Inflammatory macrophage (primary cell): ENCODE results near the gene MSANTD2.
A peak's percentile ranks its signal among the peaks of the same experiment; 100 is the strongest.

Experiments used
- DNase-seq, 2 donors: peaks; one replicate each; pipeline ENCODE4 v3.0.0-alpha.2; 2020 to 2022

MSANTD2 gene

DNA sequence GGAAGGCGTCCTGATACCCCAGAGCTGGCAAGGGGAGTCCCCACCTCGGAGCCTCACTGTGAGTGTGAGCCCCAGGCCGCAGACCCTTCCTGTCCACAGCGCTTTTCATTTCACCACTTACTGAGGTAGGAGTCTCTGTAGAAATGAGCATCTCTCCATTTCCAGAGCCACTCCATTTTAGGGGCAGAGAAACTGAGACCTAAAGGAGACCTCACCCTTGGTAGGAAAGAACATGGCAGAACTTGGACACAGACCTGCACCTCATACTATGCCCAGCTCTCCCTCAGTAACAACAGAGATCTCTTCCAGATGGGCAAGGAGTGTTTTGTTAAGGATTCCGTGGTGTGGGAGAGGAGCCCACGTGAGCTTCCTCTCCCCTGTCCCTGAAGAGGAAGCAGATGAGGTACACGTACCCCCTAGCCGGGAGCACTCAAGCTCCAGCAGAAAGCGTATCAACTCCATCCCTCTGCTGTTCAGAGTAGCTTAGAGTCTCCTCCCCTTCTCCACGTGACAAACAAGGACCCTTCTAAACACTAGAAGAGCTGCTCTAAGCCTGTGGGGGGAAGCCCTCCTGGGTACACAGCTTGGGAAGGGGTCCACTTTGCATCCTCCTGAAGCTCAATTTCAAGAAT lies 47.6 kb downstream of the MSANTD2 start:
- DNase-seq, result peak; percentile 27 to 48

DNA sequence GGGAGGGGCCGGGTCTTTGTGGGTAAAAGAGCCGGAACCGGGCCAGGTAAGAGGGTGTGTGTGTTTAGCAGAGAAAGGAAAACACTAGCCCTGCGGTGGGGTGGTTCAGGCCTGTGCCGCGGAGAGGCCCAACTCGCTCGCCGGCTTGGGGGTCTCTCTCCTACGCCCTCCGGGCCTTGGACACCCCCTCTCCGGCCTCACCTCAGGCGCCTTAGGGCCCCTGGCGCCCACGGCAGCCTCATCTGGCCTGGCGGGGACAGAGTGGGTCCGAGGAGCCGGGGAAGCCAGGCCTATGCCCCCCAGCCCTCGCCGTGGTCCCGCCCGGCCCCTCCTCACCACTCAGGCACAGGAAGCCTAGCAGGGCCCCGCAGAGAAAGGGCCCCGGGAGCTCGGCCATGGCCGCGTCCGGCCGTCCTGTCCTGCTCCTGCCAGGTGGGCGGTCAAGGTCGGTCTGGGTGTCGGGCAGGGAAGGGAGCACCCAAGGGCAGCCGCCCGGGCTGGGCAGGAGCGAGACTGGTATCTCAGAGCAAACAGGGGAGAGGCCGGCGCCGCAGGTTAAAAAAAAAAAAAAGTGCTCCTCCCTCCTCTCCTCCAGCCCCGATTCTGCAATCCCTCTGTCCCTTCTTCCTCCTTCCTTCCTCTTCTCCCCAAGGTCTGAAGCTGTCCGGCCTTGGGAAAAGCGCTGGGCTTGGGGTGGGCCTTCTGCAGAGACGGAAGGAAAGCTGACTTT lies 48.3 kb downstream of the MSANTD2 start, which contains the start of gene VSIG2:
Gene VSIG2 (minus strand): TSS at position 515 of the 730 bp plus-strand sequence. CDS start 118 bp downstream, at position 397.
- DNase-seq, result no peak

DNA sequence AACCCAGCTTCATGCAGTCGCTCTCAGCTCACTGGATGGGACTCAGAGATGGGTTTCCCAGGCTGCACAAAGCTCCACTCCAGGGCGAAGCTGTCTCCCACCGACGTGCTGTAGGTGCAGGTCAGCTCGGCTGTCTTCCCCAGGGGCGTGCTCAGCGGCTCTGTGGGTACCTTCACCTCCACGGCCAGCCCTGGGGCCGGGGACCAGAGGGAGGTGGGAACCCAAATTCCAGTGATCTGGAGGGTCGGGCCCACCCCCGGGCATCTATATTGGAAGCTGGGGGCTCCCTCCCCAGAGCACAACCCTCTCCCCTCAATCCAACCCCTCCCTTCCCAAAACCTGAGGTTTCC lies 48.8 kb downstream of the MSANTD2 start:
- no peak for DNase-seq

DNA sequence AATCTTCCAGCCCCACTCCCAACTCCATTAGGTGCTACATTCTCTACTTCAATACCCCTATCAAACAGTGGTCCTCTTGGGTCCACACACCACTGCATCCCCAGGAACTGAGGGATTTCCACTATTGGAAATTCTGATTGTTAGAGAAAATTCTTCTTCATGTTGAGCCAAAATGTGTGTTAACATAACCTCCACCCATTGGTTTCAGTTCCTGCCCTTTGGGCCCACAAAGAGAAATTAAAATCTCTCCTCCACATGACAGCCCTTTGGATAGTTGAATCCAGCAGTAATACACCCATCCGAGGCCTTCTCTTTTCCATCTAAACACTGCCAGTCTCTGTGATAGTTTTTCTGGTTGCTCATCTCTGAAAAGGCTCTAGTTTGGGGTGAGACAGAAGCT lies 50.3 kb downstream of the MSANTD2 start:
- peak; percentile 32 to 41 for DNase-seq

DNA sequence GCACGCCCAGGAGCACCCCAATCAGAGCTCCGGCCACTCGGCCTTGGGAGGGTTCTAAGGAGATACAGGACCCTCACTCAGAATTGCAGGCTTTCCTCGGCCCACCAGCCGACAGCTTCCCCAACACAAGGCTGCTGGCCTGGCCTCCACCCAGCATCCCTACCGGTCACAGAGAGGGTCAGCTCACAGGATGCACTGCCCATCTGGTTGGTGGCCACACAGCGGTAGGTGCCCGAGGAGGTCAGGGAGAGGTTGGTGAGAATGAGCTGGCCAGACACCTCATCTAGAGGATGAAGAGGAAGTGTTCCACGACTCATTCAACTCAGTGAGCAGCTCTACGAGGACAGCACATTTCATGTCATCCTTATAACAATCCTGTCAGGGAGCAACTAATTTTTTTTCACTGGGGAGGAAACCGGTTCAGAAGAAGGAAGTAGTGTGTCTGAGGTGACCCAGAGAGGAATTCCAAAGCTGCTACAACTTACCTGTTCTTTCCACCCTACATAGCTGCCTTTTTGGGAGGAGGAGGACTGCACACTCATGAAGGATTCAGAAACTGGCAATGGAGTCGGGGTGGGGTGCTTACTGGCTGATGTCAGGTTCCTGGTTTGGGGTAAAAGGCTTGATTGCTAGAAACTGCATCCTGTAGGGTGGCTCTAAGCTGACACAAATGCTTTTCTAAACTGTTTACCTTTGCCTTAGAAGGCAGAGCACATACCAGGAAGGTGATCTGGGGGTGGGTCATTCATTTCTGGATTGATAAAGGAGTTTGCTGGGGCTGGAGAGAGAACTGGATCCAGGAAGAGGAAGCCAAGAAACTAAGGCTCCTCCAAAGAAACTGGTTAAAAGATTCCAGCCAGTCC lies 51.5 kb downstream of the MSANTD2 start:
- peak; percentile 43 to 44 for DNase-seq

DNA sequence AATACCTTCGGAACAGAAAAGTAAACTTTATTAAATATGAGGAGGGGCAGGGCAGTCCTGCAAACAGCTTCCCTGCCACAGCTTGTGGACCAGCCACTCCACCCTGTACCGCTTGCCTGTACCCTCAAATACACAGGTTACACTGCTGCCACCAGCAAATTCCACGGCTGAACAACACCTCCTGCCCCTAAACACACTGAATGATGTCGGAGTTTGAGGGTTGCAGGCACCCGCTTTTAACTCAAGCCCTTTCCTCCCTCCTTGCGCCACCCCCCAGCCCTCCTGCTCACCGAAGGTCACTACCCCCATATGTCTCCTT lies 52.1 kb downstream of the MSANTD2 start:
- DNase-seq, result no peak

- DNase-seq, result no peak
Measured at GRCh38 chr11:124747406-124748099, 52.7 kb downstream of the MSANTD2 start.

DNA sequence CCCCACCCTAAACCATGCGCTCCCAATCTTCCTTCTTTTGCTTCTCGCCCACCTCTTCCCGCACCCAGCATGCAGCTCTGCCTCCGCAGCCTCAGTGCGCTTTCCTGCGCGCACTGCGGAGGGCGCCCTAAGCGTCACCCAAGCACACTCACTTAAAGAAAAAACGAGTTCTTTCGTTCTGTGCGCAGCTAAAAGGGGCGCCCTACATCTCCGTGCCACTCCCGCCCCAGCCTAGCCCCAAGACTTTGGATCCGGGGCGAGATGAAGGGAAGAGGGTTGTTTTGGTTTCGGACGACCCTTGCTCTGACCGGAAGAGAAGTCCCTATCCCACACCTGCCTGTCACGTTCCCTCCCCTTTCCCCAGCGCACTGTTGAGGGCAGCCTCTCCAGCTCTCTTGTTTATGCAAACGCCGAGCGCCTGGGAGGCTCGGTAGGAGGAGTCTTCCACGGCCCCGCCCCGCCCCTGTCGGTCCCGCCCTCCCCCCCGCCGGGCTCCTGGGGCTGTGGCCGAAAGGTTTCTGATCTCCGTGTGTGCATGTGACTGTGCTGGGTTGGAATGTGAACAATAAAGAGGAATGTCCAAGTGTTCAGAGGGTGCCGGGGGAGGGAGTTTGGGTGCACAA lies 53.5 kb downstream of the MSANTD2 start:
- DNase-seq, result peak; percentile 69 to 86

GRCh38 chr11:124745835-124746620 lies 54.2 kb downstream of the MSANTD2 start:
- no peak for DNase-seq

GRCh38 chr11:124745270-124745834 lies 54.9 kb downstream of the MSANTD2 start:
- DNase-seq, result no peak

DNA sequence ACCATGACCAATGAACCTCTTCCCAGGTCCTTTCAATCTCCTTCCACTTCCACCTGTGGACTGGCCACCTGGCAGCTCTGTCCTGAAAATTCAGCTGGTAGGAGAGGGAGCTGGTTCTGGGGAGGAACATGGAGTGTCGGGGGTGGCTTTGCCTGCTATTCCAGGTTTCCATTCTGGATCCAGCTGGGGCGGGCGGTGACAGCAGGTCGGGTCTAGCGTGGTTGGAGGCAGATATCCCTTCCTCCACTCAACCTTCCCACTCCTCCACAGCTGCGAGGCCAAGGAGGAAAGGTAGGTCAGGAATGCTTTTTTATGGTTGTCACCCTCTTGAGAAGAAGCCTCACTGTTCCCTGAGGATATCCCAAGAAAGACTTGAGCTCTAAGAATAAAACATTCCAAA lies 57.2 kb downstream of the MSANTD2 start:
- DNase-seq, result no peak

- DNase-seq, result no peak
Measured at GRCh38 chr11:124742555-124742954, 57.7 kb downstream of the MSANTD2 start.

DNA sequence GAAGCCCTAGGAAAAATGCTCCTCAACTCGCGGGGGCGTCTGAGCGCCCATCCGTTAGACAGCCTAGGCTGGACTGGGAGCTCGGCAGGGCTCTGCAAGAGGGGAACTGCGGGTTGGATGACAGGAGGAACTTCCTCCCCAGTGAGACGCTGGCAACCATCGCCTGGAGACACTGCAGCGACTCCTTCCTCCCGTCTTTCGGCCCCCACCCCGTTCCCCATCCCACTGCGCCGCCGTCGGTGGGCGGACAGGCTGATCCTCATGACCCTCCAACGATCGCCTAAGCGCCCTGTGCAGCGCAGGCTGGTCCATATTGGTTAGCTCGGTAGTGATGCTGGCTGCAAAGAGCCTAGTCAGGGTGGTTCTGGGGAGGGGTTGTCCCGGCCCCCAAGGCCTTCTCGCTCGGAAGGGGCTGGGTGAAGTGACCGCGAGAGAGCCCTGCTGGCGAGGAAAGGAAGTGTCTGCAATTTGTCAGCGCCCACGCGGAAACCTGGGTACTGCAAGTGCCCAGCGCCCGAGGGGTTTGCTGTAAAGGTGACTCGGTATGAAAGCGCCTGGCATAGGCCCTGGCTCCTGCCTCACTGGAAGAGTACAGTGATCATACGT lies 59.8 kb downstream of the MSANTD2 start:
- DNase-seq, result peak; percentile 69 to 78

DNA sequence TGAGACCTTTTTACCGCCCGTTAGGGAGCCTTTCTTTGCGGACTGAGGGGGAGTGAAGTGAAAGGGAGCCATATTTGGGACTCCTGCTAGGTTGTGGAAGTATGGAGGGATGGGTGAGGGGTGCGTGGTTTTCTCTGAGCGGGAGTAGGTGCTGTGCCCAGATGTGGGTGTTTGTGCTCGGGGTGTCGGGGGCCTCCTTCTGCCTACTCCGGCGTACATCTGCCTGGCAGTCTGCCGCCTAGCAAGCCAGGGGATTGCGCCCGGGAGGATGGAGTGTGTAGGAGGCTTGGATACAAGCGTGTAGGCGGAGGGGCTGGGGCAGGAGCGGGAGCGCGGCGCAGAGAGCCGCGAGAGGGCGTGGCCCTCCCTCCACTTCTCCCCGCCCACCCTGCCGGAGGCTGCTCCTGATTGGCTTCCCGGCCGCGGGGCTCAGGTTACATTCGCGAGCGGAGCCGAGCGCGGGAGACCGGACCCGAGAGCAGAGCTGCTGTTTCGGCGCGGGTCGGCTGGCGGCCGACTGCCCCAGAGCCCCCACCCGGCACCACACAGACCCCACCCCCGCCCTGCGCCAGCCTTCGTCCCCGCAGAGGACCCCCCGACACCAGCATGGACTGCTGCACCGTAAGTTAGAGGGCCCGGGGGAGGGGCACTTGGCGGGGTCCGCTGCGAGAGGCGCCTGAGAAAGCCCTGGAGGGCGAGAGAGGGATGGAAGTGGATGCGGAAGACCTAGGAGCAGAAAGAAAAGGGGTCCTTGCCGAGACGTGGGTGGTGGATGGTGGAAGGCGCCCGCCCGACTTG lies 60.5 kb downstream of the MSANTD2 start, which contains the start of gene NRGN:
Gene NRGN (plus strand): TSS at position 464 of the 798 bp plus-strand sequence. CDS start 143 bp downstream, at position 607.
- peak; percentile 79 to 81 for DNase-seq

GRCh38 chr11:124738713-124739478 lies 61.3 kb downstream of the MSANTD2 start:
- no peak for DNase-seq

DNA sequence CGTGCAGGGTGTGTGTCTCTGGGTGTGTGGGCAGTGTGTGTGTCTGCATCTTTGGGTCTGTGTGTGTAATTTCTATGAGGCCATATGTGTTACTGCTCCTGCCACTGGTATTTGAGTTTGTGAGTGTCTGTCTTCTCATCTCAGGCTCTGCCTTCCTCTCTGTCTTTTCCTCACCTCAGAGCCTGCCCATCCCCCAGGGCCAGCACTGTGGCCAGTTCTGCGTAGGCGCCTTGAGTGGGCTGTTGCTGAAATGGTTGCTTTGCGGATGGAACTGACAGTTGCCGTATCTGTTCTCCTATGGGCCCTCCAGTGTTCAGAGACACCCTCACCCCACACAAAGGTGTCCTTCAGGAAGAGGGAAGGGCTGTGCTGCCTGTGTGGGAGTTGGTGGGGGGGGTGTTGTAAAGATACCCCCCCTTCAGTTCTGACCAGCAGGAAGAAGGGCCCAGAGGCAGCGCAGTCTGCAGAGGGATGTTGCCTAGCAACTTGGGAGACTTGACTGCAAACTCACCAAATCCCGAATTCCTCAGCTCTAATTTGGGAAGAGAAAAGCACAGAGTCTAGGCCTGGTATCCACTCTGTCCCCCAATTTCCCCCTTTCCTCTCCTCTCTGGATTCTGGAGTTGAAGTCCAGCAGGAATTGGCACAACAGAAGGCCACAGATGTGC lies 62.4 kb downstream of the MSANTD2 start:
- DNase-seq, result peak in 1 of 2 donors; percentile 44

DNA sequence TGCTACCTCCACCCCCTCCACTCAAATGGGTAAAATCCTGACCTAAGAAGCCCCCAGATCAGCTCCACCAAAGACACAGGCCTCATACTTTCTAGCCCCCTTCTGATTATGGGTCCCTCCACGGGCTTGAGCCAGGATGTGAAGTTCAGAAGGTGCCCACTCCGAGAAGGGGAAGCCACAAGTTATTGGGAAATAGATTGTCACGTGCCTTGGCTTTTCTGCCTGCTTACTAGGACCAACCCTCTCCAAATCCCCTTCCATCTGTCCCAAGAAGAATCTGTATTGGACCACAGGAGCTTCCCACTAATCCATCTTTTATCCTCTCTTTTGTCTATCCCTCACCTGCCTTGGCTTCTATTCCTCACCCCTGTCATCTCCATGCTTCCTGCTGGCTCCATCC lies 63.5 kb downstream of the MSANTD2 start:
- DNase-seq, result peak; percentile 67 to 74

GRCh38 chr11:124732230-124732629 lies 68.0 kb downstream of the MSANTD2 start:
- peak; percentile 68 to 93 for DNase-seq
